CD1c-positive myeloid dendritic cell (primary cell): ENCODE results near the gene RNF13.
"Not testable (repeated sequence)": the region's sequence is repeated elsewhere in the genome, so short reads cannot be mapped to it uniquely, and the experiment has no call there.

ENCODE experiments used
- DNase-seq: peaks from one replicate; pipeline ENCODE4 v3.0.0-alpha.2; 2016; ENCODE audit errors: extremely low spot score

Gene RNF13

GRCh38 chr3:149801195-149801594 is 11.8 kb upstream of the RNF13 start:
- no peak for DNase-seq

GRCh38 chr3:149801639-149802038 is 11.4 kb upstream of the RNF13 start:
- DNase-seq = no peak

GRCh38 chr3:149806171-149806778 is 6.7 kb upstream of the RNF13 start:
- no peak for DNase-seq

- DNase-seq = peak; percentile 76
Measured at GRCh38 chr3:149808209-149808829, 4.7 kb upstream of the RNF13 start.

GRCh38 chr3:149809699-149810098 is 3.3 kb upstream of the RNF13 start:
- DNase-seq = peak; percentile 75

- DNase-seq = no peak
Measured at GRCh38 chr3:149810846-149811245, 2.2 kb upstream of the RNF13 start.

- DNase-seq = no peak
Measured at GRCh38 chr3:149812165-149812605, 830 bp upstream of the RNF13 start.

GRCh38 chr3:149813367-149814281 is 609 bp downstream of the RNF13 start:
- peak; percentile 77 for DNase-seq

GRCh38 chr3:149815321-149815720 is 2.3 kb downstream of the RNF13 start:
- DNase-seq = peak; percentile 92

- DNase-seq = no peak
Measured at GRCh38 chr3:149815728-149816127, 2.7 kb downstream of the RNF13 start.

GRCh38 chr3:149816311-149816710 is 3.3 kb downstream of the RNF13 start:
- peak; percentile 48 for DNase-seq

GRCh38 chr3:149816986-149817385 is 4.0 kb downstream of the RNF13 start:
- DNase-seq = peak; percentile 93

GRCh38 chr3:149819432-149819831 is 6.4 kb downstream of the RNF13 start:
- no peak for DNase-seq

GRCh38 chr3:149820183-149820582 is 7.2 kb downstream of the RNF13 start:
- DNase-seq = no peak

GRCh38 chr3:149826636-149827035 is 13.6 kb downstream of the RNF13 start:
- DNase-seq = no peak

GRCh38 chr3:149828390-149828789 is 15.4 kb downstream of the RNF13 start:
- DNase-seq = no peak

- peak; percentile 56 for DNase-seq
Measured at GRCh38 chr3:149829631-149830030, 16.6 kb downstream of the RNF13 start.

- DNase-seq = no peak
Measured at GRCh38 chr3:149830902-149831301, 17.9 kb downstream of the RNF13 start.

GRCh38 chr3:149831321-149831720 is 18.3 kb downstream of the RNF13 start:
- no peak for DNase-seq

GRCh38 chr3:149832086-149832485 is 19.1 kb downstream of the RNF13 start:
- no peak for DNase-seq

- no peak for DNase-seq
Measured at GRCh38 chr3:149833241-149833640, 20.2 kb downstream of the RNF13 start.

GRCh38 chr3:149838491-149838890 is 25.5 kb downstream of the RNF13 start:
- not testable (repeated sequence) for DNase-seq

- not testable (repeated sequence) for DNase-seq
Measured at GRCh38 chr3:149839469-149839868, 26.5 kb downstream of the RNF13 start.
